Endodermal cell (in vitro differentiated cells): ENCODE data around the gene PNKD. TPM values are rescaled to one million over a fixed set of nuclear protein-coding genes. Genes with fewer than 3 reads are reported as not detected.

Experiments used
- DNase-seq: peaks from one replicate; pipeline ENCODE4 v3.0.0-alpha.2; 2017
- H3K27ac ChIP-seq: 2 replicates; pipeline ENCODE4 v1.5.1; 2013; ENCODE audit warnings: mild to moderate bottlenecking, low read depth, low read length, moderate library complexity
- H3K27me3 ChIP-seq: 2 replicates; pipeline ENCODE4 v1.6.1; 2013; ENCODE audit warnings: mild to moderate bottlenecking, low read length, moderate library complexity; ENCODE audit not compliant: insufficient read depth, control insufficient read depth, poor library complexity, severe bottlenecking
- H3K36me3 ChIP-seq: 2 replicates; pipeline ENCODE4 v1.7.0; 2013; ENCODE audit warnings: mild to moderate bottlenecking, low read length, moderate library complexity; ENCODE audit not compliant: control insufficient read depth, insufficient read depth
- H3K4me1 ChIP-seq: one replicate; pipeline ENCODE4 v1.7.0; 2013; ENCODE audit warnings: low read length; ENCODE audit not compliant: control insufficient read depth, insufficient read depth
- H3K4me3 ChIP-seq: 2 replicates; pipeline ENCODE4 v1.5.1; 2013; ENCODE audit warnings: mild to moderate bottlenecking, low read length, moderate library complexity
- H3K9ac ChIP-seq: 2 replicates; pipeline ENCODE4 v1.6.1; 2013; ENCODE audit warnings: mild to moderate bottlenecking, low read length, moderate library complexity; ENCODE audit not compliant: poor library complexity, severe bottlenecking; ENCODE audit errors: extremely low read depth
- H3K9me3 ChIP-seq: 2 replicates; pipeline ENCODE4 v1.6.1; 2013; ENCODE audit warnings: mild to moderate bottlenecking, low read length, moderate library complexity; ENCODE audit not compliant: control insufficient read depth
- H3K27ac Mint-ChIP-seq: 2 replicates; pipeline ENCODE4 v1.8.0; 2020; ENCODE audit warnings: mixed read lengths
- H3K27me3 Mint-ChIP-seq: 2 replicates; pipeline ENCODE4 v1.8.0; 2021; ENCODE audit warnings: mild to moderate bottlenecking, mixed read lengths; ENCODE audit not compliant: insufficient read depth
- H3K36me3 Mint-ChIP-seq: 2 replicates; pipeline ENCODE4 v1.8.0; 2020; ENCODE audit warnings: low read depth, mixed read lengths
- H3K4me1 Mint-ChIP-seq: 2 replicates; pipeline ENCODE4 v1.8.0; 2020; ENCODE audit warnings: mixed read lengths
- H3K4me3 Mint-ChIP-seq: 2 replicates; pipeline ENCODE4 v1.8.0; 2020; ENCODE audit warnings: mild to moderate bottlenecking, moderate library complexity, mixed read lengths
- H3K9me3 Mint-ChIP-seq: 2 replicates; pipeline ENCODE4 v1.8.0; 2020; ENCODE audit warnings: mild to moderate bottlenecking, mixed read lengths
- WGBS, 2 experiments: methylation state at CpG; one replicate each; pipeline versions ENCODE4 v1.1.5 to v1.1.7; 2013; ENCODE audit warnings: missing lambda C conversion rate in 2 of 2, mixed read lengths in 1 of 2; ENCODE audit not compliant: insufficient coverage in 1 of 2, insufficient read length in 1 of 2; 5-methylcytosine and 5-hydroxymethylcytosine counted together
- long read RNA-seq, 4 experiments: library from polyadenylated mRNA in 2 of 4; library from RNA in 1 of 4; library from capped mRNA in 1 of 4; stranded (forward) in 3 of 4; unstranded in 1 of 4; transcript quantifications; one replicate each; pipeline ENCODE4 v2.0.0, GENCODE V29; 2020 to 2021; ENCODE audit warnings: inconsistent platforms in 1 of 4
- polyA plus RNA-seq, 2 experiments: library from polyadenylated mRNA; stranded (reverse); fragments of 50-300 nt; gene quantifications; one replicate each; pipeline ENCODE4 v1.2.3, GENCODE V29; 2013
- total RNA-seq, 2 donors: library from RNA; stranded (reverse); fragmentation: NEBNext Ultra II Directional in 1 of 2; extraction: Animal tissue kit (Norgen Biotek cat#: 25700) in 1 of 2; gene quantifications; 2 replicates in 1 of 2; 3 replicates in 1 of 2; pipeline ENCODE4 v1.2.1, GENCODE V29; 2021
- TF ChIP-seq, protein P1 (sequence below): fragments of 200-600 bp; sonication (generic); conservative IDR thresholded peaks from 2 replicates; pipeline ENCODE4 v1.5.0; 2021; ENCODE audit warnings: antibody characterized with exemption, mild to moderate bottlenecking

The PNKD gene
- total RNA-seq: 10 to 100 TPM; 33.9 to 39.6 TPM
- 46.6 TPM for polyA plus RNA-seq (2013, experiment 1 of 2)
- polyA plus RNA-seq (2013, experiment 2 of 2): 42.6 TPM
- long read RNA-seq, experiment 1, transcript PNKD-201 (3 exons, 758 nt): major isoform, 6 of 16 reads
- long read RNA-seq, experiment 1, partial matches to known transcripts: 3 of 16 reads
- long read RNA-seq, experiment 1, other reads (novel, unspliced or antisense): 6 of 16 reads
- long read RNA-seq, experiment 2, transcript PNKD-201 (3 exons, 758 nt): major isoform, 41 of 60 reads
- long read RNA-seq, experiment 2, transcript PNKD-202 (9 exons, 2,991 nt): minor isoform, 9 of 60 reads
- long read RNA-seq, experiment 2, partial matches to known transcripts: 0 of 60 reads
- long read RNA-seq, experiment 2, other reads (novel, unspliced or antisense): 8 of 60 reads
- long read RNA-seq, experiment 3, transcript PNKD-201 (3 exons, 758 nt): major isoform, 11 of 29 reads
- long read RNA-seq, experiment 3, transcript PNKD-202 (9 exons, 2,991 nt): minor isoform, 9 of 29 reads
- long read RNA-seq, experiment 3, partial matches to known transcripts: 2 of 29 reads
- long read RNA-seq, experiment 3, other reads (novel, unspliced or antisense): 7 of 29 reads
- long read RNA-seq, experiment 4, transcript PNKD-201 (3 exons, 758 nt): major isoform, 21 of 21 reads
- long read RNA-seq, experiment 4, partial matches to known transcripts: 0 of 21 reads
- long read RNA-seq, experiment 4, other reads (novel, unspliced or antisense): 0 of 21 reads

DNA sequence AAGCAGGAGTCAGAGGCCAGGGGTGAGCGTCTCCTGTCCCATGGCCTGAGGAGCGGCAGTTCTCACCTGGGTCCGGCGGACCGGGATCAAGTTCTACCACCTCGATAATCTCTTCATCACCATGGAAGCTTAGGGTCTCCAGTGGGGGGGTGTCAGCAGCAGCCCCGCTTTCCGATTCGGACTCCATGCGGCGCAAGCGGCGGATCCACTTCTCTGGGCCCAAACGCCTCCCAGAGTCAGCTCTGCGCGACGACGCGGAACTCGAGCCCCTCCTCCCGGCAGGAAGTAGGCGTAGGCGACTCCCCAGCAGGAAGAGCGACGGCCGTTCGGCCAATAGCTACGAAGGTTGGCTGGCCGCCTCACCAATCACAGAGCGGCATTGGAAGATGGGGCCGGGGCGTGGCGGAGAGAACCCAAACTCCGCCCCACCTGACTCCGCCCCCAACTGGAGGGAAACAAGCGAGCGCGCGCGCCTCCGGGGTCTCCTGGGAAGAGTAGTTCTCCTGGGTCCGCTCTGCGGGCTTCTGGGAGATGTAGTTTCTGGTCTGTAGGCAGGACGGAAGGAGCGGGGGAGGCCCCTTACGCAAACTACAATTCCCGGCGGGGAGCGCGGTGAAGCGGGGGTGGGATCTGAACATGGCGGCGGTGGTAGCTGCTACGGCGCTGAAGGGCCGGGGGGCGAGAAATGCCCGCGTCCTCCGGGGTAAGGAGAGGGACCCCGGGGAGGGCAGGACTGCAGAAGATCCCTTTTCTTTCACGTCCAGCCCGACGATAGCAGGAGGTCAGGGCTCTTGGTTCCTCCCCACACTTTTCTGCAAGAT is at the start of gene PNKD, which contains the start of gene AAMP:
Gene PNKD, plus strand, starts transcription at position 620 of the 821 bp plus-strand sequence. Its CDS starts 17 bp downstream, at position 637.
Gene AAMP, minus strand, starts transcription at position 238 of the 821 bp plus-strand sequence. Its CDS starts 51 bp downstream, at position 187.
- no peaks in the 10 kb centered on the region for H3K9me3 ChIP-seq
- H3K36me3 ChIP-seq: peaks cover 37% of the 10 kb centered on the region
- no peaks in the 10 kb centered on the region for H3K27me3 ChIP-seq
- H3K27ac ChIP-seq: peak within 1 kb of the TSS; percentile 48
- peaks cover 3% of the 10 kb centered on the region for H3K4me1 ChIP-seq
- DNase-seq: peak; percentile 100
- H3K27me3 Mint-ChIP-seq: no peaks in the 10 kb centered on the region
- H3K9ac ChIP-seq: peak within 1 kb of the TSS; percentile 89
- TF ChIP-seq, protein P1, sequence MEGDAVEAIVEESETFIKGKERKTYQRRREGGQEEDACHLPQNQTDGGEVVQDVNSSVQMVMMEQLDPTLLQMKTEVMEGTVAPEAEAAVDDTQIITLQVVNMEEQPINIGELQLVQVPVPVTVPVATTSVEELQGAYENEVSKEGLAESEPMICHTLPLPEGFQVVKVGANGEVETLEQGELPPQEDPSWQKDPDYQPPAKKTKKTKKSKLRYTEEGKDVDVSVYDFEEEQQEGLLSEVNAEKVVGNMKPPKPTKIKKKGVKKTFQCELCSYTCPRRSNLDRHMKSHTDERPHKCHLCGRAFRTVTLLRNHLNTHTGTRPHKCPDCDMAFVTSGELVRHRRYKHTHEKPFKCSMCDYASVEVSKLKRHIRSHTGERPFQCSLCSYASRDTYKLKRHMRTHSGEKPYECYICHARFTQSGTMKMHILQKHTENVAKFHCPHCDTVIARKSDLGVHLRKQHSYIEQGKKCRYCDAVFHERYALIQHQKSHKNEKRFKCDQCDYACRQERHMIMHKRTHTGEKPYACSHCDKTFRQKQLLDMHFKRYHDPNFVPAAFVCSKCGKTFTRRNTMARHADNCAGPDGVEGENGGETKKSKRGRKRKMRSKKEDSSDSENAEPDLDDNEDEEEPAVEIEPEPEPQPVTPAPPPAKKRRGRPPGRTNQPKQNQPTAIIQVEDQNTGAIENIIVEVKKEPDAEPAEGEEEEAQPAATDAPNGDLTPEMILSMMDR: no peak
- peak within 1 kb of the TSS; percentile 97 for H3K4me3 ChIP-seq
- H3K4me1 Mint-ChIP-seq: peaks cover 18% of the 10 kb centered on the region
- H3K36me3 Mint-ChIP-seq: peaks cover 31% of the 10 kb centered on the region
- H3K27ac Mint-ChIP-seq: peak within 1 kb of the TSS; percentile 97
- H3K4me3 Mint-ChIP-seq: peak within 1 kb of the TSS; percentile 96
- WGBS, 2 experiments: 0% methylated on average over 14 to 64 of the region's 64 CpGs
- no peaks in the 10 kb centered on the region for H3K9me3 Mint-ChIP-seq

DNA sequence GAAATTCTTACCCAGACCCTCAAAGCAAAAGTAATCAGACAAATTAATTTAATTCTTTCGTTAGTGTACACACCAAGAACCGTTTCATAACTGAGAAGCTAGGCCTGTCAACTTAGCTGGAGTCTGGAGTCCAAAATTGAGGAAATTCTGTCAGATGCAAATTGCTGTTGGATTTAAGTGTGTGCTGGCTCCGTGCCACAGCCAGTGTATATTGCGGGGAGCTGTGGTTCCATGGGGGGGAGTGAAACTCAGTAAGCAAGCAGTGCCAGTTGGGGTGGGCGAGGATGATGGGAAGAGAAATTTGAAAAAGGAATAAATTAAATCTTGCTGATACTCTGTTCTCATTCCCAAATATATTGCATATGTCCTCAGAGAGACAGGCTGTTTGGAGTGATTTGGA is 49.3 kb upstream of the PNKD start:
- peaks cover 70% of the 10 kb centered on the region for H3K36me3 ChIP-seq
- Mint-ChIP-seq H3K4me1 (peaks cover 29% of the 10 kb centered on the region), H3K27me3 (no peaks in the 10 kb centered on the region), H3K4me3 (no peak overlapping the region), H3K9me3 (no peaks in the 10 kb centered on the region), H3K36me3 (peaks cover 36% of the 10 kb centered on the region), H3K27ac (no peak overlapping the region)
- no peak overlapping the region for H3K9ac ChIP-seq
- TF ChIP-seq, protein P1: no peak
- H3K9me3 ChIP-seq: no peaks in the 10 kb centered on the region
- H3K4me1 ChIP-seq: peaks cover 4% of the 10 kb centered on the region
- peak overlapping the region; percentile 93 for H3K4me3 ChIP-seq
- DNase-seq: no peak
- 94 to 100% methylated on average over 4 to 5 of the region's 5 CpGs for WGBS, 2 experiments
- no peak overlapping the region for H3K27ac ChIP-seq
- no peaks in the 10 kb centered on the region for H3K27me3 ChIP-seq

DNA sequence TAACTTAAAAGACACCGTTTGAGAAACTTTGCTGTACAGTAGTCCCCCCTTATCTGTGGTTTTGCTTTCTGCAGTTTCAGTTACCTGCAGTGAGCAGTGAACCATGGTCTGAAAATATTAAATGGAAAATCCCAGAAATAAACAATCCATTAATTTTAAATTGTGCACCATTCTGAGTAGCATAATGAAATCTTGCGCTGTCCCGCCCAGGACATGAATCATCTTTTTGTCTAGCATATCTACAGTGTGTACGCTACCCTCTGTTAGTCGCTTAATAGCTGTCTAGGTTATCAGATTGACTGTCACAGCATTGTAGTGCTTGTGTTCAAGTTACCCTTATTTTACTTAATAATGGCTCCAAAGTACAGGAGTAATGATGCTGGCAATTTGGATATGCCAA is 47.3 kb upstream of the PNKD start:
- Histone ChIP-seq H3K4me3 (peak overlapping the region; percentile 12), H3K4me1 (peaks cover 4% of the 10 kb centered on the region), H3K27ac (no peak overlapping the region), H3K36me3 (peaks cover 88% of the 10 kb centered on the region), H3K27me3 (no peaks in the 10 kb centered on the region), H3K9me3 (no peaks in the 10 kb centered on the region), H3K9ac (no peak overlapping the region)
- Mint-ChIP-seq H3K27me3 (no peaks in the 10 kb centered on the region), H3K36me3 (peaks cover 48% of the 10 kb centered on the region), H3K4me1 (peaks cover 27% of the 10 kb centered on the region), H3K27ac (no peak overlapping the region), H3K9me3 (no peaks in the 10 kb centered on the region), H3K4me3 (no peak overlapping the region)
- 96 to 98% methylated on average over 5 of the region's 5 CpGs for WGBS, 2 experiments
- DNase-seq: no peak
- TF ChIP-seq, protein P1: no peak
